Esophagus muscularis mucosa (tissue), 3 donors: Measurements from ENCODE around the gene AARSD1.

Experiments used
- CTCF ChIP-seq, 3 experiments: fragments of 200-600 bp in 2 of 3; fragments of 450-650 bp in 1 of 3; sonication (generic) in 2 of 3; IDR thresholded peaks; one replicate each; pipeline ENCODE4 v1.5.1; 2017 to 2019; ENCODE audit warnings: antibody characterized with exemption in 3 of 3, mild to moderate bottlenecking in 2 of 3, moderate library complexity in 1 of 3
- POLR2A ChIP-seq: fragments of 450-650 bp; IDR thresholded peaks from one replicate; pipeline ENCODE4 v1.6.1; 2017; ENCODE audit warnings: antibody characterized with exemption, moderate library complexity, mild to moderate bottlenecking, low read depth
- POLR2AphosphoS5 ChIP-seq, 2 donors: sonication (generic); formaldehyde crosslinking; IDR thresholded peaks; one replicate each; pipeline ENCODE4 v1.6.1; 2017; ENCODE audit warnings: antibody characterized with exemption in 2 of 2

DNA sequence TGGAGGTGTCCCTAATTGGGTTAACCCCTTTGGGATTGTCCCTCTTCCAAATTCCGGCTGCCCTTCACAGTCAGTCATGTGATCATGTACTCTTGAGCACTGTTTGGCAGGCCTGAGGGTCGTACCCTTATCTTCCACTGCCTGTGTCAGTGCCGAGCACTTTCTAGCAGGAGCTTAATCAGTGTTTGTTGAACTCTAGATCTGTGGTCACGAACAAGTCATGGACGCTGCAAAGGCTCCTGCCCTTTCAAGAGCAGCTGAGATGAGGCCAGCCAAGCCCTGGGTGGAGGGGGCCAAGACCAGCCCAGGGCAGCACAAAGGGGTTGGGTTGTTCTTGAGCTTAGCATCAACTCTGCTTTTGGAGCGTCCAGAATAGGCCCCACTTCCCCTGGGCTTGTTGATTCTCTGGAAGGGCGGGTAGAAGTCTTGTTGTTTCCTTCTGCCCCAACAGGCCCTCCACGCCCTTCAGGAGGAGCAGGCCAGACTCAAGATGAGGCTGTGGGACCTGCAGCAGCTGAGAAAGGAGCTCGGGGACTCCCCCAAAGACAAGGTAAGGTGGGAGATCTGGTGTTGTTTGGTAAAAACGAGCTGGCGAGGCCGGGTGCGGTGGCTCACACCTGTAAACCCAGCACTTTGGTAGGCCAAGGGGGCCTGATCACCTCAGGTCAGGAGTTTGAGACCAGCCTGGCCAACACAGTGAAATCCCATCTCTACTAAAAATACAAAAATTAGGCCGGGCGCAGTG lies 47.6 kb upstream of the AARSD1 start:
- TF ChIP-seq CTCF (IDR thresholded peaks at IDR 0.05) (no peak), POLR2AphosphoS5 (IDR thresholded peaks at IDR 0.05) (no peak), POLR2A (no peak)
